ENCODE measurements around the gene GAB2. TPM values are rescaled to one million over a fixed set of nuclear protein-coding genes. Genes with fewer than 3 reads are reported as not detected.

GAB2 gene
- total and polyA plus RNA-seq, 2 of the 13 experiments (the other 11 are each of a cell fraction or from before 2014, with no cell fraction given): 4.1 to 8.6 TPM

GRCh38 chr11:78202733-78203167 lies 214.9 kb downstream of the GAB2 start (continued):
- TF ChIP-seq ARID5B (CRISPR knock-in tag; IDR thresholded peaks at IDR 0.05): peak; percentile 87
- peak; percentile 34; the same call in 1 of the 2 replicates for TF ChIP-seq RAD21 (CRISPR knock-in tag; IDR thresholded peaks at IDR 0.05)
- TF ChIP-seq HDAC1 (CRISPR knock-in tag; IDR thresholded peaks at IDR 0.05): peak; percentile 42; the same call in 1 of the 2 replicates
- TF ChIP-seq SAP130 (CRISPR knock-in tag; IDR thresholded peaks at IDR 0.05; ENCODE audit: low read depth): peak; percentile 87
- TF ChIP-seq ZNF484 (CRISPR knock-in tag; IDR thresholded peaks at IDR 0.05; ENCODE audit: borderline replicate concordance, low read depth): no peak
- TF ChIP-seq CEBPG (CRISPR knock-in tag; IDR thresholded peaks at IDR 0.05): peak; percentile 83
- peak; percentile 68; the same call in 1 of the 2 replicates for TF ChIP-seq THRA (CRISPR knock-in tag; IDR thresholded peaks at IDR 0.05; ENCODE audit: borderline replicate concordance)
- peak; percentile 81 for TF ChIP-seq THAP11 (CRISPR knock-in tag; IDR thresholded peaks at IDR 0.05)
- TF ChIP-seq POLR2A (IDR thresholded peaks at IDR 0.05; ENCODE audit: insufficient read depth in 1 of 2, low read depth in 2 of 2, low read length in 2 of 2): 0 out of 4 replicates have a peak, but pooled peaks of 1 of the 2 experiments have one; percentile 18
- no peak for TF ChIP-seq ZNF563 (CRISPR knock-in tag; IDR thresholded peaks at IDR 0.05)
- peak; percentile 72; the same call in 1 of the 2 replicates for TF ChIP-seq ZNF580 (CRISPR knock-in tag; IDR thresholded peaks at IDR 0.05; ENCODE audit: borderline replicate concordance, low read depth)
- TF ChIP-seq SP5 (CRISPR knock-in tag; IDR thresholded peaks at IDR 0.05; ENCODE audit: borderline replicate concordance, low read depth): peak; percentile 50; the same call in 1 of the 2 replicates
- TF ChIP-seq TFE3 (CRISPR knock-in tag; IDR thresholded peaks at IDR 0.05): no peak; the same call in none of the 2 replicates
- peak; percentile 86 for TF ChIP-seq MED1 (CRISPR knock-in tag; IDR thresholded peaks at IDR 0.05)
- peak; percentile 53; the same call in 1 of the 2 replicates for TF ChIP-seq ZFP1 (CRISPR knock-in tag; IDR thresholded peaks at IDR 0.05)
- TF ChIP-seq ZFP36 (IDR thresholded peaks at IDR 0.05; ENCODE audit: borderline replicate concordance, low read depth, low read length, partially characterized antibody): no peak
- TF ChIP-seq MLX (CRISPR knock-in tag; IDR thresholded peaks at IDR 0.05): 0 out of 2 replicates have a peak, but pooled peaks have one; percentile 50
- TF ChIP-seq IKZF5 (CRISPR knock-in tag; IDR thresholded peaks at IDR 0.05): peak; percentile 92
- TF ChIP-seq HMG20A (CRISPR knock-in tag; IDR thresholded peaks at IDR 0.05; ENCODE audit: borderline replicate concordance): peak; percentile 75; the same call in 1 of the 2 replicates
- peak; percentile 72 for TF ChIP-seq TCF7 (IDR thresholded peaks at IDR 0.05; ENCODE audit: low read depth)
- peak; percentile 24; the same call in 1 of the 2 replicates for TF ChIP-seq ZNF556 (CRISPR knock-in tag; IDR thresholded peaks at IDR 0.05; ENCODE audit: borderline replicate concordance)
- TF ChIP-seq SOX6 (IDR thresholded peaks at IDR 0.05): no peak
- peak; percentile 89 for TF ChIP-seq SOX6 (CRISPR knock-in tag; IDR thresholded peaks at IDR 0.05)
- TF ChIP-seq NR2F2 (IDR thresholded peaks at IDR 0.05; ENCODE audit: borderline replicate concordance, low read depth): peak; percentile 34; the same call in 1 of the 2 replicates
